GM12891 (cell line): ENCODE results near the gene SFXN1.
"Not testable (repeated sequence)": the region's sequence is repeated elsewhere in the genome, so short reads cannot be mapped to it uniquely, and the experiment has no call there.

ENCODE experiments used
- DNase-seq: peaks from one replicate; pipeline ENCODE4 v3.0.0; 2011; ENCODE audit warnings: low spot score; ENCODE audit not compliant: insufficient read length
- FAIRE-seq: peaks from 2 replicates; lab custom pipeline; 2011; peaks lifted over from hg19 to GRCh38; lab: Jason Lieb, UNC
- PAX5 ChIP-seq: IDR thresholded peaks from 2 replicates; pipeline ENCODE4 v1.6.1; 2011; ENCODE audit warnings: low read length, moderate library complexity, mild to moderate bottlenecking; ENCODE audit not compliant: insufficient read depth, severe bottlenecking
- POLR2A ChIP-seq: IDR thresholded peaks from 2 replicates; pipeline ENCODE4 v1.6.1; 2011; ENCODE audit warnings: low read depth, low read length, control low read depth
- POLR2AphosphoS5 ChIP-seq: IDR thresholded peaks from 2 replicates; pipeline ENCODE4 v1.6.1; 2011; ENCODE audit warnings: low read depth, low read length, control low read depth
- POU2F2 ChIP-seq: IDR thresholded peaks from 2 replicates; pipeline ENCODE4 v1.6.1; 2011; ENCODE audit warnings: low read depth, mild to moderate bottlenecking, control low read depth, low read length, moderate library complexity
- SPI1 ChIP-seq: IDR thresholded peaks from 2 replicates; pipeline ENCODE4 v1.6.1; 2011; ENCODE audit warnings: low read depth, low read length, control low read depth
- TAF1 ChIP-seq: IDR thresholded peaks from 2 replicates; pipeline ENCODE4 v1.6.1; 2011; ENCODE audit warnings: low read depth, low read length, control low read depth

SFXN1 gene

GRCh38 chr5:175531361-175531760, 53.0 kb downstream of the SFXN1 start:
- TF ChIP-seq PAX5 (no peak), SPI1 (no peak), POU2F2 (no peak), POLR2A (no peak), POLR2AphosphoS5 (no peak), TAF1 (no peak)
- FAIRE-seq (no peak), DNase-seq (no peak)

GRCh38 chr5:175534070-175534932, 55.9 kb downstream of the SFXN1 start:
- FAIRE-seq (peak; percentile 83), DNase-seq (peak; percentile 69)

GRCh38 chr5:175535331-175535730, 57.0 kb downstream of the SFXN1 start:
- not testable (repeated sequence) for DNase-seq, FAIRE-seq

More at GRCh38 chr5:175534070-175534932, 55.9 kb downstream of the SFXN1 start:
- TF ChIP-seq TAF1, result no peak
- no peak for TF ChIP-seq SPI1

- TF ChIP-seq TAF1 (no peak), POLR2A (no peak), POU2F2 (no peak), POLR2AphosphoS5 (no peak), SPI1 (no peak), PAX5 (no peak)
- DNase-seq (no peak), FAIRE-seq (no peak)
Observed at GRCh38 chr5:175535796-175536195, 57.4 kb downstream of the SFXN1 start.

GRCh38 chr5:175538576-175538975, 60.2 kb downstream of the SFXN1 start:
- DNase-seq (no peak), FAIRE-seq (no peak)
- no peak for TF ChIP-seq POU2F2
- TF ChIP-seq POLR2A, result no peak
- no peak for TF ChIP-seq POLR2AphosphoS5
- no peak for TF ChIP-seq PAX5
- no peak for TF ChIP-seq TAF1
- TF ChIP-seq SPI1, result no peak

GRCh38 chr5:175539936-175540335, 61.6 kb downstream of the SFXN1 start:
- no peak for TF ChIP-seq SPI1
- DNase-seq (no peak), FAIRE-seq (no peak)

GRCh38 chr5:175541264-175541663, 62.9 kb downstream of the SFXN1 start:
- FAIRE-seq, result no peak
- no peak for DNase-seq
- TF ChIP-seq TAF1 (no peak), POU2F2 (no peak), PAX5 (no peak), POLR2AphosphoS5 (no peak), POLR2A (no peak), SPI1 (no peak)

- FAIRE-seq (no peak), DNase-seq (no peak)
- TF ChIP-seq POLR2A, result no peak
- TF ChIP-seq PAX5, result no peak
Observed at GRCh38 chr5:175542232-175542965, 64.0 kb downstream of the SFXN1 start.

- FAIRE-seq (no peak), DNase-seq (no peak)
- TF ChIP-seq POU2F2 (no peak), TAF1 (no peak), PAX5 (no peak), POLR2AphosphoS5 (no peak), SPI1 (no peak), POLR2A (no peak)
Observed at GRCh38 chr5:175542966-175543235, 64.5 kb downstream of the SFXN1 start.

GRCh38 chr5:175544108-175544511, 65.8 kb downstream of the SFXN1 start:
- DNase-seq (no peak), FAIRE-seq (no peak)
- TF ChIP-seq POU2F2, result no peak
- no peak for TF ChIP-seq TAF1
- TF ChIP-seq POLR2A, result no peak
- no peak for TF ChIP-seq POLR2AphosphoS5

GRCh38 chr5:175544586-175544985, 66.2 kb downstream of the SFXN1 start:
- DNase-seq, result no peak
- no peak for TF ChIP-seq PAX5
- no peak for TF ChIP-seq POU2F2
- no peak for TF ChIP-seq POLR2AphosphoS5
- no peak for TF ChIP-seq POLR2A
- TF ChIP-seq TAF1, result no peak
- no peak for FAIRE-seq
